Right atrium auricular region (tissue), 2 donors: Measurements from ENCODE around the gene NTSR1. TPM values are rescaled to one million over a fixed set of nuclear protein-coding genes. Genes with fewer than 3 reads are reported as not detected.
A peak's percentile ranks its signal among the peaks of the same experiment; 100 is the strongest.

Experiments used
- DNase-seq: peaks from one replicate; pipeline ENCODE4 v3.0.0-alpha.2; 2019; ENCODE audit warnings: low spot score
- H3K27ac ChIP-seq, 2 donors: fragments of 200-600 bp; sonication (generic); 1 replicate in 1 of 2; 2 replicates in 1 of 2; pipeline ENCODE4 v1.5.1; 2016 to 2019
- H3K27me3 ChIP-seq, 2 donors: fragments of 200-600 bp; sonication (generic); one replicate each; pipeline versions ENCODE4 v1.5.1 to v1.6.0; 2017 to 2019
- H3K36me3 ChIP-seq: fragments of 200-600 bp; sonication (generic); one replicate; pipeline ENCODE4 v1.5.1; 2016
- H3K4me1 ChIP-seq, 2 donors: fragments of 200-600 bp; sonication (generic); one replicate each; pipeline versions ENCODE4 v1.5.1 to v1.6.0; 2017 to 2019
- H3K4me3 ChIP-seq, 2 donors: fragments of 200-600 bp; sonication (generic); 1 replicate in 1 of 2; 2 replicates in 1 of 2; pipeline ENCODE4 v1.5.1; 2017 to 2019; ENCODE audit warnings: mild to moderate bottlenecking in 1 of 2, moderate library complexity in 1 of 2
- H3K9me3 ChIP-seq, 2 donors: fragments of 200-600 bp; sonication (generic); one replicate each; pipeline ENCODE4 v1.5.1; 2019
- total RNA-seq, 2 donors: library from RNA; depleted of rRNA; stranded (reverse); fragments of >200 nt; gene quantifications; one replicate each; pipeline ENCODE4 v1.1.0, GENCODE V29; 2016
- TF ChIP-seq, protein P1 (sequence below), 2 donors: fragments of 200-600 bp; sonication (generic); IDR thresholded peaks; one replicate each; pipeline ENCODE4 v1.5.1; 2019; ENCODE audit warnings: antibody characterized with exemption in 2 of 2

The NTSR1 gene
- total RNA-seq, 2 donors from 2014 or later: 0.43 TPM; not detected in 1

GRCh38 chr20:62806383-62807050, 97.9 kb downstream of the NTSR1 start:
- TF ChIP-seq, protein P1, sequence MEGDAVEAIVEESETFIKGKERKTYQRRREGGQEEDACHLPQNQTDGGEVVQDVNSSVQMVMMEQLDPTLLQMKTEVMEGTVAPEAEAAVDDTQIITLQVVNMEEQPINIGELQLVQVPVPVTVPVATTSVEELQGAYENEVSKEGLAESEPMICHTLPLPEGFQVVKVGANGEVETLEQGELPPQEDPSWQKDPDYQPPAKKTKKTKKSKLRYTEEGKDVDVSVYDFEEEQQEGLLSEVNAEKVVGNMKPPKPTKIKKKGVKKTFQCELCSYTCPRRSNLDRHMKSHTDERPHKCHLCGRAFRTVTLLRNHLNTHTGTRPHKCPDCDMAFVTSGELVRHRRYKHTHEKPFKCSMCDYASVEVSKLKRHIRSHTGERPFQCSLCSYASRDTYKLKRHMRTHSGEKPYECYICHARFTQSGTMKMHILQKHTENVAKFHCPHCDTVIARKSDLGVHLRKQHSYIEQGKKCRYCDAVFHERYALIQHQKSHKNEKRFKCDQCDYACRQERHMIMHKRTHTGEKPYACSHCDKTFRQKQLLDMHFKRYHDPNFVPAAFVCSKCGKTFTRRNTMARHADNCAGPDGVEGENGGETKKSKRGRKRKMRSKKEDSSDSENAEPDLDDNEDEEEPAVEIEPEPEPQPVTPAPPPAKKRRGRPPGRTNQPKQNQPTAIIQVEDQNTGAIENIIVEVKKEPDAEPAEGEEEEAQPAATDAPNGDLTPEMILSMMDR (IDR thresholded peaks at IDR 0.05): no peak
- H3K36me3 ChIP-seq: peaks cover 37% of the 10 kb centered on the region
- H3K27me3 ChIP-seq: no peaks in the 10 kb centered on the region
- DNase-seq: no peak
- no peak overlapping the region for H3K27ac ChIP-seq
- H3K9me3 ChIP-seq: no peaks in the 10 kb centered on the region
- H3K4me3 ChIP-seq: peak overlapping the region; percentile 93 to 97
- H3K4me1 ChIP-seq: peaks cover 0 to 53% of the 10 kb centered on the region in 2 donors

GRCh38 chr20:62807444-62808210, 99.0 kb downstream of the NTSR1 start:
- Histone ChIP-seq H3K27ac (no peak overlapping the region), H3K27me3 (no peaks in the 10 kb centered on the region), H3K9me3 (no peaks in the 10 kb centered on the region), H3K4me1 (peaks cover 0 to 42% of the 10 kb centered on the region in 2 donors), H3K36me3 (peaks cover 48% of the 10 kb centered on the region), H3K4me3 (no peak overlapping the region)
- TF ChIP-seq, protein P1 (IDR thresholded peaks at IDR 0.05): no peak
- DNase-seq: no peak

GRCh38 chr20:62808211-62808865, 99.7 kb downstream of the NTSR1 start:
- H3K27ac ChIP-seq: no peak overlapping the region
- H3K27me3 ChIP-seq: no peaks in the 10 kb centered on the region
- TF ChIP-seq, protein P1 (IDR thresholded peaks at IDR 0.05): peak; percentile 95 to 96
- peaks cover 0 to 36% of the 10 kb centered on the region in 2 donors for H3K4me1 ChIP-seq
- H3K36me3 ChIP-seq: peaks cover 52% of the 10 kb centered on the region
- DNase-seq: peak; percentile 75
- no peaks in the 10 kb centered on the region for H3K9me3 ChIP-seq
- H3K4me3 ChIP-seq: no peak overlapping the region

GRCh38 chr20:62809530-62810428, 101.1 kb downstream of the NTSR1 start:
- Histone ChIP-seq H3K9me3 (no peaks in the 10 kb centered on the region), H3K27me3 (no peaks in the 10 kb centered on the region), H3K36me3 (peaks cover 59% of the 10 kb centered on the region), H3K27ac (no peak overlapping the region), H3K4me1 (peaks cover 0 to 26% of the 10 kb centered on the region in 2 donors), H3K4me3 (no peak overlapping the region)
- TF ChIP-seq, protein P1 (IDR thresholded peaks at IDR 0.05): no peak
- DNase-seq: no peak

- peaks cover 0 to 2% of the 10 kb centered on the region in 2 donors for H3K27me3 ChIP-seq
- no peaks in the 10 kb centered on the region for H3K9me3 ChIP-seq
- H3K4me1 ChIP-seq: peaks cover 0 to 32% of the 10 kb centered on the region in 2 donors
- DNase-seq: no peak
- H3K4me3 ChIP-seq: no peak overlapping the region
- TF ChIP-seq, protein P1 (IDR thresholded peaks at IDR 0.05): no peak
- no peak overlapping the region for H3K27ac ChIP-seq
- H3K36me3 ChIP-seq: peaks cover 59% of the 10 kb centered on the region
Measured at GRCh38 chr20:62811320-62811719, 102.7 kb downstream of the NTSR1 start.
